OCI-LY3 (cell line): Measurements from ENCODE around the gene NFIB.
A peak's percentile ranks its signal among the peaks of the same experiment; 100 is the strongest.

ENCODE experiments used
- H2AFZ ChIP-seq: fragments of 200-600, 300-600 bp; shearing (Covaris generic); 2 replicates; pipeline ENCODE4 v1.6.0; 2014; ENCODE audit warnings: antibody characterized with exemption, low read depth, low read length
- H3K27ac ChIP-seq: fragments of 200-600, 300-600 bp; sonication (generic); 2 replicates; pipeline ENCODE4 v1.5.1; 2014; ENCODE audit warnings: mild to moderate bottlenecking, low read length, moderate library complexity, mixed read lengths
- H3K27me3 ChIP-seq: fragments of 200-600, 300-600 bp; sonication (generic); 2 replicates; pipeline ENCODE4 v1.6.1; 2014; ENCODE audit warnings: low read depth, low read length, mixed read lengths
- H3K36me3 ChIP-seq: fragments of 200-600, 300-600 bp; sonication (generic); replicated peaks from 2 replicates; pipeline ENCODE3; 2014; ENCODE audit warnings: low read depth, low read length, mixed read lengths
- H3K4me1 ChIP-seq: fragments of 300-600, 200-600 bp; sonication (generic); 2 replicates; pipeline ENCODE4 v1.6.1; 2014; ENCODE audit warnings: low read length, mixed read lengths
- H3K4me2 ChIP-seq: fragments of 200-600, 300-600 bp; sonication (generic); 2 replicates; pipeline ENCODE4 v1.6.1; 2014; ENCODE audit warnings: low read length, mixed read lengths
- H3K4me3 ChIP-seq: fragments of 300-600, 200-600 bp; sonication (generic); 2 replicates; pipeline ENCODE4 v1.5.1; 2014; ENCODE audit warnings: antibody characterized with exemption, mild to moderate bottlenecking, low read length, moderate library complexity
- H3K79me2 ChIP-seq: fragments of 300-600, 200-600 bp; shearing (Covaris generic); 2 replicates; pipeline ENCODE4 v1.6.1; 2014; ENCODE audit warnings: mild to moderate bottlenecking, low read length, mixed read lengths
- H3K9ac ChIP-seq: fragments of 300-600, 200-600 bp; shearing (Covaris generic); 2 replicates; pipeline ENCODE4 v1.6.0; 2014; ENCODE audit warnings: mild to moderate bottlenecking, low read length, moderate library complexity
- H3K9me3 ChIP-seq: fragments of 200-600, 300-600 bp; shearing (Covaris generic); 2 replicates; pipeline ENCODE4 v1.6.1; 2014; ENCODE audit warnings: low read length, mixed read lengths; ENCODE audit not compliant: insufficient read depth
- H4K20me1 ChIP-seq: fragments of 200-600, 300-600 bp; sonication (generic); 2 replicates; pipeline ENCODE4 v1.6.1; 2016; ENCODE audit warnings: low read length, mixed read lengths; ENCODE audit not compliant: insufficient read depth
- CTCF ChIP-seq: fragments of 200-600, 300-600 bp; sonication (generic); IDR thresholded peaks from 2 replicates; pipeline ENCODE4 v1.5.1; 2014; ENCODE audit warnings: antibody characterized with exemption, low read length, low read depth
- EZH2phosphoT487 ChIP-seq: fragments of 200-600 bp; shearing (Covaris generic); IDR thresholded peaks from 2 replicates; pipeline ENCODE4 v1.6.1; 2018; ENCODE audit warnings: antibody characterized with exemption, mixed run types, low read depth

The NFIB gene

GRCh38 chr9:14325147-14325546 lies 11.2 kb upstream of the NFIB start:
- Histone ChIP-seq H3K9ac (no peak overlapping the region), H3K4me2 (no peak overlapping the region), H3K27me3 (no peaks in the 10 kb centered on the region), H3K27ac (no peak overlapping the region), H3K79me2 (no peaks in the 10 kb centered on the region), H3K36me3 (no peaks in the 10 kb centered on the region), H3K4me3 (no peak overlapping the region), H4K20me1 (no peaks in the 10 kb centered on the region), H3K9me3 (no peaks in the 10 kb centered on the region), H3K4me1 (peaks cover 28% of the 10 kb centered on the region), H2AFZ (no peak overlapping the region)
- TF ChIP-seq EZH2phosphoT487: no peak
- TF ChIP-seq CTCF: no peak

- Histone ChIP-seq H3K4me2 (no peak overlapping the region), H3K9ac (no peak overlapping the region), H3K79me2 (no peaks in the 10 kb centered on the region), H3K36me3 (no peaks in the 10 kb centered on the region), H2AFZ (no peak overlapping the region), H3K27ac (no peak overlapping the region), H3K4me1 (peaks cover 28% of the 10 kb centered on the region), H4K20me1 (no peaks in the 10 kb centered on the region), H3K4me3 (no peak overlapping the region), H3K27me3 (no peaks in the 10 kb centered on the region), H3K9me3 (no peaks in the 10 kb centered on the region)
- TF ChIP-seq CTCF (no peak), EZH2phosphoT487 (no peak)
Observed at GRCh38 chr9:14323985-14324650, 10.2 kb upstream of the NFIB start.

- H3K27me3 ChIP-seq: no peaks in the 10 kb centered on the region
- no peaks in the 10 kb centered on the region for H3K9me3 ChIP-seq
- H3K4me3 ChIP-seq: peak overlapping the region; percentile 75
- peaks cover 28% of the 10 kb centered on the region for H3K4me1 ChIP-seq
- peak overlapping the region; percentile 56 for H3K27ac ChIP-seq
- H2AFZ ChIP-seq: peak overlapping the region; percentile 96
- no peaks in the 10 kb centered on the region for H3K79me2 ChIP-seq
- peak overlapping the region; percentile 96 for H3K4me2 ChIP-seq
- H4K20me1 ChIP-seq: no peaks in the 10 kb centered on the region
- peak overlapping the region; percentile 95 for H3K9ac ChIP-seq
- no peak for TF ChIP-seq EZH2phosphoT487
- no peak for TF ChIP-seq CTCF
- H3K36me3 ChIP-seq: no peaks in the 10 kb centered on the region
Observed at GRCh38 chr9:14323083-14323971, 9.4 kb upstream of the NFIB start.

GRCh38 chr9:14322211-14323082 lies 8.5 kb upstream of the NFIB start:
- H3K4me2 ChIP-seq: peak overlapping the region; percentile 96
- H3K9ac ChIP-seq: peak overlapping the region; percentile 95

More at GRCh38 chr9:14322211-14323082, 8.5 kb upstream of the NFIB start:
- peak overlapping the region; percentile 56 for H3K27ac ChIP-seq
- H3K4me3 ChIP-seq: peak overlapping the region; percentile 75
- peaks cover 36% of the 10 kb centered on the region for H3K4me1 ChIP-seq
- no peaks in the 10 kb centered on the region for H3K79me2 ChIP-seq
- H3K36me3 ChIP-seq: no peaks in the 10 kb centered on the region
- no peaks in the 10 kb centered on the region for H3K27me3 ChIP-seq
- no peaks in the 10 kb centered on the region for H4K20me1 ChIP-seq
- TF ChIP-seq EZH2phosphoT487: no peak
- H3K9me3 ChIP-seq: no peaks in the 10 kb centered on the region
- peak overlapping the region; percentile 96 for H2AFZ ChIP-seq
